SU-DHL-6 (cell line): ENCODE measurements around the gene TNIK.

Experiments
- H2AFZ ChIP-seq: fragments of 200-600 bp; sonication (generic); 2 replicates; pipeline ENCODE4 v1.6.1; 2014; ENCODE audit warnings: low read depth, mild to moderate bottlenecking, moderate library complexity, mixed read lengths, antibody characterized with exemption, low read length; ENCODE audit not compliant: severe bottlenecking
- H3F3A ChIP-seq: fragments of 200-600 bp; shearing (Covaris generic); 2 replicates; pipeline ENCODE4 v1.6.0; 2016; ENCODE audit warnings: antibody characterized with exemption, mild to moderate bottlenecking; ENCODE audit not compliant: insufficient read depth
- H3K27ac ChIP-seq: fragments of 200-600 bp; sonication (generic); 2 replicates; pipeline ENCODE4 v1.5.1; 2016; ENCODE audit warnings: low read depth, mild to moderate bottlenecking, low read length, moderate library complexity, mixed read lengths
- H3K27me3 ChIP-seq: fragments of 200-600 bp; sonication (generic), shearing (Covaris generic); 2 replicates; pipeline ENCODE4 v1.6.0; 2014; ENCODE audit warnings: mild to moderate bottlenecking, low read length
- H3K36me3 ChIP-seq: fragments of 200-600 bp; sonication (generic); 2 replicates; pipeline ENCODE4 v1.6.1; 2014; ENCODE audit warnings: mild to moderate bottlenecking, low read length, mixed read lengths
- H3K4me2 ChIP-seq: fragments of 300-600, 200-600 bp; shearing (Covaris generic), sonication (generic); 2 replicates; pipeline ENCODE4 v1.6.0; 2014; ENCODE audit warnings: low read length, low read depth, mild to moderate bottlenecking; ENCODE audit not compliant: poor library complexity, severe bottlenecking
- H3K4me3 ChIP-seq: fragments of 200-600 bp; sonication (generic); 2 replicates; pipeline ENCODE4 v1.5.1; 2014; ENCODE audit warnings: antibody characterized with exemption, low read length, mild to moderate bottlenecking, mixed read lengths; ENCODE audit not compliant: insufficient read depth, poor library complexity, severe bottlenecking
- H3K79me2 ChIP-seq: fragments of 200-600 bp; sonication (generic); 2 replicates; pipeline ENCODE4 v1.6.1; 2014; ENCODE audit warnings: mild to moderate bottlenecking, low read length, moderate library complexity; ENCODE audit not compliant: insufficient read depth
- H3K9ac ChIP-seq: fragments of 200-600 bp; sonication (generic); 2 replicates; pipeline ENCODE4 v1.7.0; 2014; ENCODE audit warnings: mild to moderate bottlenecking, low read length
- H3K9me2 ChIP-seq: fragments of 200-600 bp; sonication (generic); replicated peaks from 2 replicates; pipeline ENCODE4 v1.6.1; 2014; ENCODE audit warnings: low read length; ENCODE audit not compliant: insufficient read depth
- H3K9me3 ChIP-seq: fragments of 200-600 bp; sonication (generic); 2 replicates; pipeline ENCODE4 v1.6.1; 2014; ENCODE audit warnings: low read length, mixed read lengths; ENCODE audit not compliant: insufficient read depth
- H4K20me1 ChIP-seq: fragments of 200-600 bp; sonication (generic); 2 replicates; pipeline ENCODE4 v1.6.1; 2014; ENCODE audit warnings: low read depth, mild to moderate bottlenecking, antibody characterized with exemption, low read length, moderate library complexity, mixed read lengths
- CTCF ChIP-seq: fragments of 200-600 bp; sonication (generic); IDR thresholded peaks from one replicate; pipeline ENCODE4 v1.5.1; 2017; ENCODE audit warnings: antibody characterized with exemption, mild to moderate bottlenecking, low read length, moderate library complexity; ENCODE audit not compliant: insufficient read depth, poor library complexity, severe bottlenecking
- EZH2phosphoT487 ChIP-seq: fragments of 200-600 bp; sonication (generic), shearing (Covaris generic); conservative IDR thresholded peaks from 2 replicates; pipeline ENCODE4 v1.6.1; 2018; ENCODE audit warnings: mild to moderate bottlenecking, antibody characterized with exemption, low read length, moderate library complexity, mixed read lengths

TNIK gene

DNA sequence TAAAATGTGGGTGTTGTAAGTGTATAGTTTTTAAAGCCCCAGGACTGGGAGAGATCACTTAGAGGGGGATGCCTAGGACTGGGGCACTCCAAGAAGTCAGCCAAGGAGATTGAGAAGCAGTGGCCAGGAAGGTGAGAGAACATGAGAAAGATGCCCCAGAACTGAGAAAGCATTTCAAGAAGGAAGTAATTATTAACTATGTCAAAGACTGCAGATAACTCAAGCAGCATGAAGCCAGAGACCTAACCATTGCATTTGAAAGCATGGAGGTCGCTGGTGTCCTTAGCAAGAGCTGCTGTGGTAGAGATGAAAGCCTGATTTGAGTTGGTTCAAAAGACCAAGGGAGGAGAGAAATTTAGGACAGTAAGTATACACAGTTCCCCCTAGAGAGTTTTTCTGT, 403.1 kb downstream of the TNIK start:
- no peaks in the 10 kb centered on the region for H4K20me1 ChIP-seq
- H3K27me3 ChIP-seq: no peaks in the 10 kb centered on the region
- no peaks in the 10 kb centered on the region for H3F3A ChIP-seq
- no peaks in the 10 kb centered on the region for H3K9me3 ChIP-seq
- H3K4me2 ChIP-seq: no peak overlapping the region
- H3K27ac ChIP-seq: no peak overlapping the region
- H3K4me3 ChIP-seq: no peak overlapping the region
- no peaks in the 10 kb centered on the region for H3K36me3 ChIP-seq
- H3K79me2 ChIP-seq: no peaks in the 10 kb centered on the region
- no peak for TF ChIP-seq CTCF
- no peak for TF ChIP-seq EZH2phosphoT487
- H2AFZ ChIP-seq: no peak overlapping the region
- H3K9me2 ChIP-seq: no peaks in the 10 kb centered on the region
- H3K9ac ChIP-seq: no peak overlapping the region

DNA sequence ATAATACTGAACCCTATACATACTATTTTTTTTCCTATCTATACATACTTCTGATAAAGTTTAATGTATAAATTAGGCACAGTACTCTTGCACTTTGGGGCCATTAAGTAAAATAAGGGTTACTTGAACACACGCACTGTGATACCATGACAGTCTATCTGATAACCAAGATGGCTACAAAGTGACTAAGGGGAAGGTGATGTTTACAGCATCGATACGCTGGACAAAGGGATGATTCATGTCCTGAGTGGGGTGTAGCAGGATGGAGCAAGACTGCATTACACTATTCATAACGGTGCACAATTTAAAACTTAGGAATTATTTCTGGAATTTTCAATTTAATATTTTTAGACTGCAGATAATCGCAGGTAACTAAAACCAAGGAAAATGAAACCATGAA, 403.7 kb downstream of the TNIK start:
- H3K36me3 ChIP-seq: no peaks in the 10 kb centered on the region
- no peaks in the 10 kb centered on the region for H3K27me3 ChIP-seq
- no peaks in the 10 kb centered on the region for H3K79me2 ChIP-seq
- no peak overlapping the region for H3K27ac ChIP-seq
- no peak for TF ChIP-seq CTCF
- TF ChIP-seq EZH2phosphoT487: no peak
- no peaks in the 10 kb centered on the region for H4K20me1 ChIP-seq
- no peak overlapping the region for H3K9ac ChIP-seq
- no peak overlapping the region for H2AFZ ChIP-seq
- H3K9me3 ChIP-seq: no peaks in the 10 kb centered on the region
- no peaks in the 10 kb centered on the region for H3F3A ChIP-seq
- no peak overlapping the region for H3K4me3 ChIP-seq
- no peak overlapping the region for H3K4me2 ChIP-seq
- H3K9me2 ChIP-seq: no peaks in the 10 kb centered on the region

DNA sequence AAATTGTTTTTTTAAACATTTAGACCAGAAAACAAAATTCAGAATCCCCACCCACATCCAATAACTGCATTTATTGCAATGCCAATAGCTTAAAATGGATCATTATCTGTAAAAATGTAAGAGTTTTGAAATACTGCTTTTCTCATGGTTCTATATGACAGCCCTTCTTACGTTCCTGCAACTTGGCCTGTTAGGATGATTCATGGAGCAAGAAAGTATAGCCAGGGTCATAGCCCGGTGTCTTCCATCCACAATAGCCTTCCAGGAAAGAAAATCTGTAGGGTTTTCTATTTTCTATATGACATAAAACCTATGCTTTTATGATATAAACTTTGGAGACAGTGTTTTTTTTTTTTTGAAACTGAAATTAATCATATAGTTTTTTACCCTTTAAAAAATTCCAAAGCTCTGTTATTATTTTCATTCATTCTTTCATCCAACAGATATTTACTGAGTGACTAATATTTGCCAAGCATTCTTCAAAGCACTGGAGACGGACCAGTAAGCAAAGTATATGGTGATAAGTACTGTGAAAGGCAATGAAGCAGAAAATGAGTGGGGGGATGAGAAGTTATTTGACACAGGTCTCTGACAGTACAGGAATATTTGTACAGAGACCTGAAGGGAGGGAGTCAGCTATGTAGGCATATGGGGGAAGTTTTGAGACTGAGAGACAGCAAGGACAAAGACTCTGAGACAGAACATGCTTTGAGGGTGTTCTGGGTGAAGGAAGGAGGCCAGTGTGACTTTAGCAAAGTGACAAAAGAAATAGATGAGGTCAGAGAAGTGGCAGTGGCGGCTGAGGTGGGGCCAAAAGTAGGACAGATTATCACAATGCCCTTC, 404.6 kb downstream of the TNIK start:
- Histone ChIP-seq H3K79me2 (no peaks in the 10 kb centered on the region), H3K4me2 (no peak overlapping the region), H3K27me3 (no peaks in the 10 kb centered on the region), H3K9ac (no peak overlapping the region), H4K20me1 (no peaks in the 10 kb centered on the region), H3K4me3 (no peak overlapping the region), H3K9me2 (no peaks in the 10 kb centered on the region), H3K9me3 (no peaks in the 10 kb centered on the region), H2AFZ (no peak overlapping the region), H3F3A (no peaks in the 10 kb centered on the region), H3K36me3 (no peaks in the 10 kb centered on the region), H3K27ac (no peak overlapping the region)
- TF ChIP-seq CTCF: no peak
- no peak for TF ChIP-seq EZH2phosphoT487
